ENCODE results near the gene SLC35E4.
"Not testable (repeated sequence)": the region's sequence is repeated elsewhere in the genome, so short reads cannot be mapped to it uniquely, and the experiment has no call there.

The SLC35E4 gene, protein sequence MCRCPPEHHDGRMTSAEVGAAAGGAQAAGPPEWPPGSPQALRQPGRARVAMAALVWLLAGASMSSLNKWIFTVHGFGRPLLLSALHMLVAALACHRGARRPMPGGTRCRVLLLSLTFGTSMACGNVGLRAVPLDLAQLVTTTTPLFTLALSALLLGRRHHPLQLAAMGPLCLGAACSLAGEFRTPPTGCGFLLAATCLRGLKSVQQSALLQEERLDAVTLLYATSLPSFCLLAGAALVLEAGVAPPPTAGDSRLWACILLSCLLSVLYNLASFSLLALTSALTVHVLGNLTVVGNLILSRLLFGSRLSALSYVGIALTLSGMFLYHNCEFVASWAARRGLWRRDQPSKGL

DNA sequence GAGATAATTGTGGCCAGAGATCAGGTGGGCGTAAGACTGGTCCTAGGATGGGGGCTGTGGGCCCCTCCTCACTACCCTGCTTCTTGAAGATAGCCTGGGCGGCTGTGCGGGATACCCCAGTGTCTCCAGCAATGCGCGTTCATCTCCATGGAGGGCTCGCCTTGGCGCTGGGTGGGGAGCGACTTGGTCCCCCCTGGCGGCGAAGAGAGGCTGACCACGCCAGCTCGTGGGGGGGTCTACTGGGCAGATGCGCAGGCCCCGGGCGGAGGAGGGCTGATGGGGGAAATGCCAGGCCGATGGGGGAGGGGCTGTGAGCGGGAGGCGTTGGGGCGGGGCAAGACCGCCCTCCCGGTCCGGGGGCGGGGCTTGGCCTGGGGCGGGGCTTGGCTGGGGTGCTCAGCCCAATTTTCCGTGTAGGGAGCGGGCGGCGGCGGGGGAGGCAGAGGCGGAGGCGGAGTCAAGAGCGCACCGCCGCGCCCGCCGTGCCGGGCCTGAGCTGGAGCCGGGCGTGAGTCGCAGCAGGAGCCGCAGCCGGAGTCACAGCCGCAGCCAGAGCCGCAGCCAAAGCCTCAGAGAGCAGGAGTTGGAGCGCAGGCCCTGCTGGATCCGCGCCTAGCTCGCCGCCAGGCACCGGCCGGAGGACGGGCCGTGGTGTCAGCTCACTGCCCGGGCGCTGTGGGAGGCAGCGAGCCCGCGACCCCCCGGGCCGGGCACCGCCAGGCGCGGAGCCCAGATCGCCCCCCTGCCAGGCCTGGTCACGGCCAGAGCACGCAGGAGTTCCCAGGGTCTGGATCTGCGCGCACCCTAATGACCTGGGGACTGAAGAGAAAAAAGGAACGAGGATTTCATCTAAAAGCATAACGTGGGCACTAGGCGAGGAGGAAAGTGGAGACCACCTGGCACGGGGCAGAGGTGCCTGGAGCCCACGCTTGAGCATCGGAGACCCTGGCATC, at the start of gene SLC35E4:
SLC35E4 (plus strand) TSS at position 509 of the 953 bp plus-strand sequence. CDS start 670 bp downstream, outside the sequence.
- TF ChIP-seq, protein P1, sequence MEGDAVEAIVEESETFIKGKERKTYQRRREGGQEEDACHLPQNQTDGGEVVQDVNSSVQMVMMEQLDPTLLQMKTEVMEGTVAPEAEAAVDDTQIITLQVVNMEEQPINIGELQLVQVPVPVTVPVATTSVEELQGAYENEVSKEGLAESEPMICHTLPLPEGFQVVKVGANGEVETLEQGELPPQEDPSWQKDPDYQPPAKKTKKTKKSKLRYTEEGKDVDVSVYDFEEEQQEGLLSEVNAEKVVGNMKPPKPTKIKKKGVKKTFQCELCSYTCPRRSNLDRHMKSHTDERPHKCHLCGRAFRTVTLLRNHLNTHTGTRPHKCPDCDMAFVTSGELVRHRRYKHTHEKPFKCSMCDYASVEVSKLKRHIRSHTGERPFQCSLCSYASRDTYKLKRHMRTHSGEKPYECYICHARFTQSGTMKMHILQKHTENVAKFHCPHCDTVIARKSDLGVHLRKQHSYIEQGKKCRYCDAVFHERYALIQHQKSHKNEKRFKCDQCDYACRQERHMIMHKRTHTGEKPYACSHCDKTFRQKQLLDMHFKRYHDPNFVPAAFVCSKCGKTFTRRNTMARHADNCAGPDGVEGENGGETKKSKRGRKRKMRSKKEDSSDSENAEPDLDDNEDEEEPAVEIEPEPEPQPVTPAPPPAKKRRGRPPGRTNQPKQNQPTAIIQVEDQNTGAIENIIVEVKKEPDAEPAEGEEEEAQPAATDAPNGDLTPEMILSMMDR (IDR thresholded peaks at IDR 0.05) = no peak
- Histone ChIP-seq H3K27ac (peak within 1 kb of the TSS; percentile 89 to 100), H3K4me3 (peak within 1 kb of the TSS; percentile 97)
- DNase-seq (ENCODE audit: low spot score) = peak; percentile 95

DNA sequence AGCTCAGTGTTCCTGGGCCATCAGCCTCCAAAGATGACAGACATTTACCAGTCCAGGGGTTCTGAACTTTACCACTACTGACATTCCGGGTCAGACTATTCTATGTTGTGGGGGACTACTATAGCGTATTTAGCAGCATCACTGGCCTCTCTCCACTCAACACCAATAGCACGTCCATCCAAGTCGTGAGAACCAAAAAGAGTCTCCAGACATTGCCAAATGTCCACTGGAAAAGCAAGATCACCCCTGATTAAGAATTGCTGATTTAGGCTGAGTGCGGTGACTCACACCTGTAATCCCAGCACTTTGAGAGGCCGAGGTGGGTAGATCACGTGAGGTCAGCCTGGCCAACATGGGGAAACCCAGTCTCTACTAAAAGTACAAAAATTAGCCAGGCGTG, 49.2 kb upstream of the SLC35E4 start:
- Histone ChIP-seq H3K4me3 (no peak overlapping the region), H3K27ac (no peak overlapping the region)
- TF ChIP-seq, protein P1 (IDR thresholded peaks at IDR 0.05) = no peak
- no peak for DNase-seq (ENCODE audit: low spot score)

DNA sequence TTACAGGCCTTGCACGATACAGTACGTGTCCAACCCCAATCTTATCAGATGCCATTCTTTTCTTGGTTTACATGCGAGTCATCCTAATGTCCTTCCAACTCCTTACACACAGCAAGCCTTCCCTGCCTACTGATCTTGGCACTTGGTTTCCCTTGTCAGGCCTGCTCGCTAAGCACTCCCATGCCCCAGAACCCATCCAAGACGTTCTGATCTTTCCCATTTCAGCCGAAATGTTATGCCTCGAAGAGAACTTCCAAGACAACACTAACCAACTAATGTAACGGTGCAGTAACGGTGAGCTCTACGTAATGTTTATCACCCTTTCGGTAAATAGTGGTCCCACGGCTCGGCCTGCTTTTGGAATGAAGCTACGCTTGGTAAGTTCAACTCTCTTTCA, 44.4 kb upstream of the SLC35E4 start:
- no peak for DNase-seq (ENCODE audit: low spot score)
- Histone ChIP-seq H3K4me3 (peak overlapping the region; percentile 77), H3K27ac (peak overlapping the region; percentile 54 to 85)
- TF ChIP-seq, protein P1 (IDR thresholded peaks at IDR 0.05) = no peak

DNA sequence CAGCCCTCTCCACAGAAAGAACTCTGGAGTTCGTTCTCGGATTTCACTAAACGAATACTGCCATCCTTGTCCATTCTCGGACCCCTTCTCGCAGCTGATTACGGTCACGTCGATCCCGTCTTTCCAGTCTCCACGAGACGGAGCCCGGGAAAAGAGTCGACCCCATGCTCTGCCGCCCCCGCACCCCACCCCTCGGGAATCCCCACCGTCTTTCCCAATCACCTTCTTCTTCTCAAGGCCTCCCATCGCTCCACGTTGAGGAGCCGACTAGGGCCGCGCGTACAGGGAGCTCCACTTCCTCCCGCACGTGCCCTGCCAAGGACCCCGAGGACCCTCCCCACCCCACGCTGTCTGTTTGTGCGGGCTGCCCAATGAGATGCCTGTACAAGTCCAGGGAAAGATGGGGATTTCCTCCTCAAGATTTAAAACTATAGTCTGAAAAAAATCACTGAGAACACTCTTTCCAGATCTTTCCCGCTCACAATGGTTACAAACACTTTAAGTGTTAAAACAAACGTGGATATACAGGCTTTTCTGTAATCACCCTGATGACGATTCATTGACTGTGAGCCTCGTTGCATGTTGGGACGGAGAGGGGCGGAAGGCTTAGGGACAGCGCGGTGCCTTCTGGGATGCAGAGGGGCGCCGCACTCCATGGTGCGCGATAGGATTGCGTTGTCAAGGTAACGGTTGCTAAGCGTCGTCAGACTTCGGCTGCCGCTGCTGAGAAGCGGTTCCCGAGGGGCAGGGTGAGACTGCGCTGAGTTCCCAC, 43.8 kb upstream of the SLC35E4 start, which contains the start of gene PES1:
PES1 (minus strand) TSS at position 323 of the 772 bp plus-strand sequence; CDS start at position 246, 77 bp downstream.
- Histone ChIP-seq H3K4me3 (peak within 1 kb of the TSS; percentile 77), H3K27ac (peak within 1 kb of the TSS; percentile 54 to 85)
- DNase-seq (ENCODE audit: low spot score) = peak; percentile 96
- TF ChIP-seq, protein P1 (IDR thresholded peaks at IDR 0.05) = no peak

DNA sequence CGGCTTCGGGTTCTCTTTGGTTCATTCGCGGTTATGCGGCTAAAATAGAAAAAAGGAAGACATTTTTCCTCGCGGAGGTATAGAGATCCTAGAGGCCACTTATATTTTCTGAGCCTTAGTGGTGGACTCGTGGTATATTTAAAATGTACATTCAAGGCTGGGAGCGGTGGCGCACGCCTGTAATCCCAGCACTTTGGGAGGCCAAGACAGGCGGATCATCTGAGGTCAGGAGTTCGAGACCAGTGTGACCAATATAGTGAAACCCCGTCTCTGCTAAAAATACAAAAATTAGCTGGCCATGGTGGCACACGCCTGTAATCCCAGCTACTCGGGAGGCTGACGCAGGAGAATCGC, 43.2 kb upstream of the SLC35E4 start:
- DNase-seq (ENCODE audit: low spot score) = not testable (repeated sequence)
- peak overlapping the region; percentile 77 for H3K4me3 ChIP-seq
- H3K27ac ChIP-seq = peak overlapping the region; percentile 54 to 85

DNA sequence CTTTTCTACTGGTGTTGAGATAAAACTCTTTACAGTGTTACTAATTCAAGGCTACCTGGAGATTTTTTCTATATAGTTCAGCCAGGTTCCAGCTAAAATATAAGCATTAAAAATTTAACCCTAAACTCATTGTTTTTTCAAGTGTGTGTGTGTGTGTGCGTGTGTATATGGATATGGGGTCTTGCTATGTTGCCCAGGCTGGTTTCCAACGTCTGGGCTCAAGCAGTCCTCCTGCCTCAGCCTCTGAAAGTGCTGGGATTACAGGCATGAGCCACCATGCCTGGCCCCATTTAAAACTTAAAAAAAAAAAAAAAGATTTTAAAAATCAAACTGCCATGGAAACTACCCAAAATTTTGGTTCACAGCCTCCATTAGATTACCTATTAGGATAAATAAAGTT, 39.4 kb upstream of the SLC35E4 start:
- TF ChIP-seq, protein P1 (IDR thresholded peaks at IDR 0.05) = no peak
- H3K27ac ChIP-seq = no peak overlapping the region
- no peak for DNase-seq (ENCODE audit: low spot score)
- H3K4me3 ChIP-seq = no peak overlapping the region

DNA sequence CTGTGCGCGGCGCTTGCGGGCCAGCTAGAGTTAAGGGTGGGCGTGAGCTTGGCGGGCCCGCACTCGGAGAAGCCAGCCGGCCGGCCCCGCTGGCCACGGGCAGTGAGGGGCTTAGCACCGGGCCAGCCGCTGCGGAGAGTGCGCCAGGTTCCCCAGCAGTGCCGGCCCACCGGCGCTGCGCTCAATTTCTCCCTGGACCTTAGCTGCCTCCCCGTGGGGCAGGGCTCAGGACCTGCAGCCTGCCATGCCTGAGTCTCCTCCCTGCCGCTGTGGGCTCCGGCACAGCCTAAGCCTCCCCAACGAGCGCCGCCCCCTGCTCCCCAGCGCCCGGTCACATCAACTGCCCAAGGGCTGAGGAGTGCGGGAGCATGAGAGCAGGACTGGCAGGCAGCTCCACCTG, 38.7 kb upstream of the SLC35E4 start:
- TF ChIP-seq, protein P1 (IDR thresholded peaks at IDR 0.05) = no peak
- H3K27ac ChIP-seq = no peak overlapping the region
- no peak overlapping the region for H3K4me3 ChIP-seq
- no peak for DNase-seq (ENCODE audit: low spot score)
